ENCODE data around the gene PPP2R5C. TPM values are rescaled to one million over a fixed set of nuclear protein-coding genes. Genes with fewer than 3 reads are reported as not detected.

The PPP2R5C gene
- total and polyA plus RNA-seq, 7 donors = 90.2 to 175 (median 131) TPM

DNA sequence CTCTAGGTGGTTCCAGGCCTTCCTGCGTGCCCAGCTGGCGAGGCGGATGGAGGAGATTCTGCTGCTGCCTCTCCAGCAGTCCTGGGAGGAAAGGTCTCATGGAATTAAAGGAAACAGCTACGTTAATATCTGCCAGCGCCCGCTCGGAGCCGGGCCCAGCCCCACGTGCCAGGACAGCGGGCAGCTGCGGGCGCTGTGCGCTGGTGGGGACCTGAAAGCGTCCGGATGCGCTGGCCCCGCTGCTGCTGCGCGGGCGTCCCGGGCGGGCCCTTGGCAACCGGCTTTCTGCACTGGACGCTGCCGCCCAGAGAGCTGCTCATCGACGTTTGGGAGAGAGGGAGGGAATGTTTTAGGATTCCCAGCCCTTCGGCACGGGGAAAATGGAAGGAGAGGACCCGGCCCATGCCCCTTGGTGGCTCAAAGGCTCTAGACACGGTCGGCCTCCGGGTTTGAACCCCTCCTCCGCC lies 194.2 kb downstream of the PPP2R5C start:
- Histone ChIP-seq H3K4me3 (no peak overlapping the region), H3K27ac (no peak overlapping the region), H3K27me3 (no peaks in the 10 kb centered on the region), H3K9me3 (no peaks in the 10 kb centered on the region), H3K4me1 (no peaks in the 10 kb centered on the region), H3K36me3 (no peaks in the 10 kb centered on the region)
- DNase-seq = no peak
- WGBS, 2 donors = 89 to 93% methylated on average over 34 of the region's 34 CpGs
- intact Hi-C loops (cut with DNase I) = no loop called here
- TF ChIP-seq POLR2A (IDR thresholded peaks at IDR 0.05) = no peak
- TF ChIP-seq EP300 (IDR thresholded peaks at IDR 0.05) = no peak
- TF ChIP-seq, protein P1, sequence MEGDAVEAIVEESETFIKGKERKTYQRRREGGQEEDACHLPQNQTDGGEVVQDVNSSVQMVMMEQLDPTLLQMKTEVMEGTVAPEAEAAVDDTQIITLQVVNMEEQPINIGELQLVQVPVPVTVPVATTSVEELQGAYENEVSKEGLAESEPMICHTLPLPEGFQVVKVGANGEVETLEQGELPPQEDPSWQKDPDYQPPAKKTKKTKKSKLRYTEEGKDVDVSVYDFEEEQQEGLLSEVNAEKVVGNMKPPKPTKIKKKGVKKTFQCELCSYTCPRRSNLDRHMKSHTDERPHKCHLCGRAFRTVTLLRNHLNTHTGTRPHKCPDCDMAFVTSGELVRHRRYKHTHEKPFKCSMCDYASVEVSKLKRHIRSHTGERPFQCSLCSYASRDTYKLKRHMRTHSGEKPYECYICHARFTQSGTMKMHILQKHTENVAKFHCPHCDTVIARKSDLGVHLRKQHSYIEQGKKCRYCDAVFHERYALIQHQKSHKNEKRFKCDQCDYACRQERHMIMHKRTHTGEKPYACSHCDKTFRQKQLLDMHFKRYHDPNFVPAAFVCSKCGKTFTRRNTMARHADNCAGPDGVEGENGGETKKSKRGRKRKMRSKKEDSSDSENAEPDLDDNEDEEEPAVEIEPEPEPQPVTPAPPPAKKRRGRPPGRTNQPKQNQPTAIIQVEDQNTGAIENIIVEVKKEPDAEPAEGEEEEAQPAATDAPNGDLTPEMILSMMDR (IDR thresholded peaks at IDR 0.05) = no peak
- TF ChIP-seq POLR2AphosphoS5 (IDR thresholded peaks at IDR 0.05) = no peak

DNA sequence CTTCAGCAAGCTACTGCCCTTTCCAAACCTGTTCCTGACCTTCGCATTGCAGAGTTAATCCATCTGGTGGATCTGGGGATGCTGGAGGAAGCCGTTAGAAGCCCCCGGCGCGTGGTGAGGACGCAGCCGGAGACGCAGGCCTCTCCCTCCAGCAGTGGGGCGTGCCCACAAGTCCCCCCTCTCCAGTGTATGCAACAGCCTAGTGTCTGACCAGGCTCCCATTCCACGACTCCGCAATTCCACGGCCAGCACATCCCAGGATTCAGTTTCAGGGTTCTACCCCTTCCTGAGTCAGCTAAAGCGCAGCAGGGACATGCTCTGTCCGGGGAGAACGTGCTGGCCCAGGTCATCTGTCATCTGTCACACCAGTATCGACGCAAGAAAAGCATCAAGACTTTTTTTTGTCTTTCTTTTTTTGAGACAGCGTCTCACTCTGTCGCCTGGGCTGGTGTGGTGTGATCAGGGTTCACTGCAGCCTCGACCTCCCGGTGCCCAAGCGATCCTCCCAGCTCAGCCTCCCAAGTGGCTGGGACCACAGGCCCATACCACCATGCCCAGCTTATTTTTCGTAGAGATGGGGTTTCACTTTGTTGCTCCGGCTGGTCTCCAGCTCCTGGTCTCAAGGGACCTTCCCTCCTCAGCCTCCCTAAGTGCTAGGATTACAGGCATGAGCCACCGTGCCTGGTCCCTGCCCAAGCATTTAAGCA lies 194.8 kb downstream of the PPP2R5C start:
- 92 to 94% methylated on average over 25 of the region's 25 CpGs for WGBS, 2 donors
- Histone ChIP-seq H3K9me3 (no peaks in the 10 kb centered on the region), H3K4me1 (peaks cover 0 to 5% (median 2%) of the 10 kb centered on the region in 4 donors), H3K4me3 (no peak overlapping the region), H3K36me3 (no peaks in the 10 kb centered on the region), H3K27me3 (no peaks in the 10 kb centered on the region), H3K27ac (no peak overlapping the region)
- intact Hi-C loops (cut with DNase I) = no loop called here
- no peak for TF ChIP-seq POLR2AphosphoS5 (IDR thresholded peaks at IDR 0.05)
- TF ChIP-seq EP300 (IDR thresholded peaks at IDR 0.05) = no peak
- TF ChIP-seq POLR2A (IDR thresholded peaks at IDR 0.05) = no peak
- TF ChIP-seq, protein P1 (IDR thresholded peaks at IDR 0.05) = no peak
- DNase-seq = no peak

DNA sequence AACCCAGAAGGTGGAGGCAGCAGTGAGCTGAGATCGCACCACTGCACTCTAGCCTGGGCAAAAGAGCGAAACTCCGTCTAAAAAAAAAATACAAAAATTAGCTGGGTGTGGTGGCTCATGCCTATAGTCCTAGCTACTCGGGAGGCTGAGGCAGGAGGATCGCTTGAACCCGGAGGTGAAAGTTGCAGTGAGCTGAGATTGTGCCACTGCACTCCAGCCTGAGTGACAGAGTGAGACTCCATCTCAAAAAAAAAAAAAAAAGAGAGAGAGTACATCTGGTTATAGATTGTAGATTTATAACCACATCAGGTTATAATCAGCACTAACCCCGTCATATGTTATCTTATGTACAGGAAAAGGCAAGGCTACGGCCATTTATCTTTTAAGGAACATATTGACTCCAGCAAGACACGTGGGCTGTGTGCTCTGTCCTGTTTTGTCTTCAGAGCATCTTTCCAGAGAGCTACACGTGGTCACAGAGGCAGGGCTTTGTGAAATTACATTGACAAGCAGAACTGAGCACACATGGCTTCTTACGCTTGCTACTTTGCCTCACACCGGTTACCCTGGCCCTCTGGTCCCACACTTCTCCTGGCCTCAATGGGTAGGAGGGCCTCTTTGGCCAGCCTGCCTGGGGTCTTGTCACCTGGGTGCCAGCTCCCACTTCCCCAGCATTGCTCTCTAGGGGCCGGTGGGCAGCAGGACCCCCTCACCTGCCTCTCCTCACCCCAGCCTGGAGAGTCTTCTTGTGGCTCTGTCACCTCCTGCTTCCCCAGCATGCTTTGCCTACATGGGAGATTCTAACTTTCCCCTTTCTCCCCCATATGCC lies 196.1 kb downstream of the PPP2R5C start:
- H3K27me3 ChIP-seq = no peaks in the 10 kb centered on the region
- WGBS, 2 donors = 80 to 90% methylated on average over 13 of the region's 13 CpGs
- intact Hi-C loops (cut with DNase I) = no loop called here

DNA sequence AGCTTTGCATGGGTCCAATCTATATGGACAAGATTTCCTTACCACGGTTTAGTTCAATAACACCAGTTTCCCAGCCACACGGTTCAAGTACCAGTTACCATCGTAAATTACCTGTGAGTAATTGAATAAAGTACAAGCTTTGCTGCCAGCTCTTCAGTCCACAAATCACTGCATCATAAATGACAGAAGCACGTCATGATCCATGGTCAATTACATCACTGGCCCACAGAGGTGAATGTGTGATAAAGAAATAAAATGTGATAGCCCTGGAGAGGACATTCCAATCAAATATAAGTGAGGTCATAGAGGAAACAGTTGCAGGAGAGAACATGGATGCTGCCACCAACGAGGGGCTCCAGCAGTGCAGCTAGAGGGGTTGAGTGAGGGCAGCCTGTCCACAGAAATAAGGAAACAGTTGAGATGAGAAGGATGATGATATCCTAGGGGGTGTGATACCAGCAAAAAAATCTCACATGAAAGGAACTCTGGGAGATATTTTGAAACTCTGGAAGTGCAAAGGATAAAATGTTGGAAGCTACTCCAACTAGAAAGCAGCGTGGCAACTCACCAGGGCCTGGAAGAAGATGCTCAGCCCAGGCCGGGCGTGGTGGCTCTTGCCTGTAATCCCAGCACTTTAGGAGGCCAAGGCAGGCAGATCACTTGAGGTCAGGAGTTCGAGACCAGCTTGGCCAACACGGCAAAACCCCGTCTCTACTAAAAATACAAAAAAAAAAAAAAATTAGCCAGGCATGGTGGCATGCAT lies 197.1 kb downstream of the PPP2R5C start:
- no peak for DNase-seq
- Histone ChIP-seq H3K4me3 (no peak overlapping the region), H3K9me3 (no peaks in the 10 kb centered on the region), H3K36me3 (no peaks in the 10 kb centered on the region), H3K27ac (no peak overlapping the region), H3K4me1 (peaks cover 0 to 28% (median 22%) of the 10 kb centered on the region in 4 donors), H3K27me3 (no peaks in the 10 kb centered on the region)
- 62 to 80% methylated on average over 11 of the region's 11 CpGs for WGBS, 2 donors
- intact Hi-C loops (cut with DNase I) = no loop called here
- TF ChIP-seq, protein P1 (IDR thresholded peaks at IDR 0.05) = no peak
- no peak for TF ChIP-seq POLR2AphosphoS5 (IDR thresholded peaks at IDR 0.05)
- TF ChIP-seq POLR2A (IDR thresholded peaks at IDR 0.05) = no peak
- no peak for TF ChIP-seq EP300 (IDR thresholded peaks at IDR 0.05)

More for the DNA sequence above, 196.1 kb downstream of the PPP2R5C start:
- TF ChIP-seq, protein P1 (IDR thresholded peaks at IDR 0.05) = no peak
- no peak for TF ChIP-seq EP300 (IDR thresholded peaks at IDR 0.05)
- no peak for TF ChIP-seq POLR2AphosphoS5 (IDR thresholded peaks at IDR 0.05)
- no peak for TF ChIP-seq POLR2A (IDR thresholded peaks at IDR 0.05)
- H3K4me3 ChIP-seq = no peak overlapping the region
- H3K9me3 ChIP-seq = no peaks in the 10 kb centered on the region
- H3K4me1 ChIP-seq = peaks cover 0 to 18% (median 13%) of the 10 kb centered on the region in 4 donors
- DNase-seq = no peak
- H3K36me3 ChIP-seq = no peaks in the 10 kb centered on the region
- H3K27ac ChIP-seq = no peak overlapping the region
